Left cardiac atrium (tissue), 4 donors: Measurements from ENCODE around the gene ACOT12. TPM values are rescaled to one million over a fixed set of nuclear protein-coding genes. Genes with fewer than 3 reads are reported as not detected.
"Not testable (repeated sequence)": the region's sequence is repeated elsewhere in the genome, so short reads cannot be mapped to it uniquely, and the experiment has no call there.

Experiments
- ATAC-seq, 2 donors: fragments of 200-7000 bp; cut with Tn5 transposase; one replicate each; pipeline ENCODE4 v1.9.1; 2020; ENCODE audit warnings: mild to moderate bottlenecking in 2 of 2, moderate library complexity in 2 of 2
- DNase-seq: peaks from one replicate; pipeline ENCODE4 v3.0.0-alpha.2; 2020
- intact Hi-C, 2 donors: fragments of 100-400 bp; cut with DNase I; formaldehyde crosslinking; loops; one replicate each; pipeline versions ENCODE4 v1.14.1 to v1.15.1; 2022 to 2023
- long read RNA-seq: library from polyadenylated mRNA; unstranded; transcript quantifications from one replicate; pipeline ENCODE4 v2.0.0, GENCODE V29; 2021
- total RNA-seq, 2 donors: library from RNA; stranded (reverse); fragmentation: NEBNext Ultra II Directional; extraction: Animal tissue kit (Norgen Biotek cat#: 25700); gene quantifications; one replicate each; pipeline ENCODE4 v1.2.1, GENCODE V29; 2021
- donor health status: DM: no; HTN: yes; CAD: no.
- donor health status: DM: no; HTN: yes; CAD: no; lungs with severe emphysema.
- donor health status: DM: yes; HTN: yes; CAD: no.
- donor health status: Dilated cardiomyopathy.

Gene ACOT12
- not detected for total RNA-seq
- long read RNA-seq = 0 reads

DNA sequence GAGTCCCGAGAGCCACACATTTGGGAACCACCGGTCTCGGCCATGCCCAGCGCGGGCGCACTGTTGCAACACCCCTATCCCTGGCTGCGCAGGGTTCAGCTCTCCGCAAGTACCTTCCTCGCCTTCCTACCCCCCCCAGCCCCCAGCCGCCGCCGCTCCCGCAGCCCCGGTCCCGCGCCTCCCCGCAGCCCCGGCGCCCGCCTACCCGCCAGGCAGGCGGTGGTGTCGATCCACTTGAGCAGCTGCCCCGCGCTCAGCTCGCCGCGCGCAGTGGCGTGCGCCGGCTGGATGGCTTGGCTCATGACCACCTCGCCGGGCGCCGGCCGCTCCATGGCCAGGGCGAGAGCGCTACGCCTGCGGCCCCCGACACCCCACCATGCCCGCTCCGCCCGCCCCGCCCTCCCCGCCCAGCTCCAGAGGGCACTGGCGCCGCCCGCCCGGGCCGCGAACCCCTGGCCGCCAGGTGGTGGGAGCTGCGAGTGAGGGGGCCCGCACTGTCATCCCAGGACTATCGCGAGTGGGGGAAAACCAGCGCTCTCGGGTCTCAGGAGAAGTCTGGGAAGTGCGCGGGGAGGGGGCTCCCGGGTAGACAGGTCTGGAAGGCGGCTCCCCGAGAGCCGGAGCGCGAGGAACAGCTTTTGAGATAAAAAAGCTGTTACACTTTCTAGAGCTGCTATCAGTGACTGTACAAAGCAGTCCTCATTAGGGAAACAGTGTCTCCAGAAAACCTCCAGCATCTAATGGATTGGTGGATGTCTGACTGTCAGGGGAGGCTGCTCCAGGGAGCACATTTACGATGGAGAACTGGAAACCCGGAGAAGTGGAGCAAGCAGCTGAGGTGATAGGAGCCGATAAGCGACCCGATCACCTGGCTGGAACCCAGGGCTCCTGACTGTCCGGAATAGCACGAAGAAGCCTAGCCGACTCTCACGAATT is at the start of gene ACOT12:
Gene ACOT12, minus strand, starts transcription at position 352 of the 936 bp plus-strand sequence. Its CDS starts 20 bp downstream, at position 332.
- intact Hi-C loops = no loop called here
- ATAC-seq (peak; percentile 53 to 55), DNase-seq (peak; percentile 26)

DNA sequence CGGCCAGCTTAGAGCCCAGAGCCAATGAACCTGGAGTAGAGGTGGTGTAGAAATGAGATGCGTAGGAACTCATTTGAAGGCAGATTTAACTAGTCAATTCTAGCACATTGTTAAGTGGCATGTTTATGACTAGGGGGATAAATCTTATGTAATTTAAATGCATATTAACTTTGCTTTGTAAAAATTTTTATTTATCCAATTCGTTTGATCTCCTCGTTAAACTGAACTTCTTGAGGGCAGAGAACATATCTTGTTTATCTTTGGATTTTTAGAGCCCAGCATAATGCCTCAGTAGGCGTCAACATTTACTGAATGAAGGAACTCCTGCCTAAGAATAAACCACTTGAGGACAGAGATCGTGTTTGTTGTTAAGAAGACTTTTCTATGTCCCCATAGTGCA is 41.1 kb upstream of the ACOT12 start:
- intact Hi-C loops = no loop called here
- ATAC-seq = no peak

DNA sequence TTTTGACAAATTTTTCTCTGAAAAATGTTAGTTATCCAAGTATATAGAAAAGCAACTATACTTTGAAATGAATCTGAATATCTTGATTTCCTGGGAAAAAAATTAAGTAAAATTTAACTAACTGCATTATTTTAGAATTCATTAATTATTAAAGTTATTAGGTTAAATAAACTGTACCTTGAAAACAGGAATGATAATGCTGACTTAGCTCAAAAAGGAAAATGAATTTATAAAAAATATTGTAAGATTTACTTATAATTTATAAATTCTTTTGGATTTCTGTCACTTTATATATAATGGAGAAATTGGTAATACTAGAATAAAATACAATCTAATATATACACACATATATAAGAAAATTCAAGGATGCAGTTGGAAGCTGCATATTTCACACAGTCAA is 36.1 kb upstream of the ACOT12 start:
- DNase-seq (no peak), ATAC-seq (no peak)
- intact Hi-C loops = loop anchor here (5.0 to 10.0 kb wide), 3 partner anchors 322 to 735 kb away; partner anchors contain the start of gene SSBP2 (in 1 of the 2)

More for the DNA sequence above, 41.1 kb upstream of the ACOT12 start:
- DNase-seq = no peak

DNA sequence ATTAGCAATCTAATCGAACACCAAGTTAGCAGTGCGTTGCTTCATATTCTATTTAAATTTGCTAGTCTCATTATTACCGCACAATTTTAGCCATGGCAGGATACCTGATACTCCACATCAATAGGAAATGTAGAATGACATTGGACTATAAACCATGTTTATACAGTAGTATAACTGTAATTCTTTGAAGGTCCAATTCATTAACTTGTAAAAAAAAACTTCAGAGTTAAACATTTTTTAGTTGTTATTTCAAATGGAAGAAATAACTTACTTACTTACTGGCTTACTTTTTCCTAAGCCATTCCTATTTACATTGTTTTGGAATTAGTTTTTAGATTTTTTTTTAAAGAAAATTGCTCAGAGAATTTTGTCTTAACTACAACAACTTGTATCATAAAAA is 35.4 kb upstream of the ACOT12 start:
- intact Hi-C loops = loop anchor here (5.0 to 10.0 kb wide), 3 partner anchors 323 to 735 kb away; partner anchors contain the start of gene SSBP2 (in 1 of the 2)
- ATAC-seq (no peak), DNase-seq (no peak)

DNA sequence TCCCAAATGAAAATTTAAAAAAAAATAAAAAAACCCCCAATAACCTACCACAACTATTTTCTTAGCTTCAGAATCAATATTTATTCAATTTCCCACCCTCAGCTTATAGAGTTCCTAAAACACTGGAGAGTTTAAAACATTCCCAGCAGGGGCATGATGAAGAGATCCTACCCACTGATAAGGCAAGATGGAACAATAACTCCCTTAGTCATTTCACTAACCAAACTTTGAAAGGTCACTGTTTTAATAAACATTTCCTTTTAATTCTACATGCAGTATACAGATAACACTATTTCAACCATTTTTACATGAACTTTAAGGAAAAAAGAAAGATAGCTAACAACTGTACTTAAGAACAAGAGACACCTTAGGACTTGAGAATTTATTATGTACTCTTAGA is 34.9 kb upstream of the ACOT12 start:
- no peak for ATAC-seq
- DNase-seq = no peak
- intact Hi-C loops = loop anchor here (5.0 to 10.0 kb wide), 3 partner anchors 323 to 736 kb away; partner anchors contain the start of gene SSBP2 (in 1 of the 2)

DNA sequence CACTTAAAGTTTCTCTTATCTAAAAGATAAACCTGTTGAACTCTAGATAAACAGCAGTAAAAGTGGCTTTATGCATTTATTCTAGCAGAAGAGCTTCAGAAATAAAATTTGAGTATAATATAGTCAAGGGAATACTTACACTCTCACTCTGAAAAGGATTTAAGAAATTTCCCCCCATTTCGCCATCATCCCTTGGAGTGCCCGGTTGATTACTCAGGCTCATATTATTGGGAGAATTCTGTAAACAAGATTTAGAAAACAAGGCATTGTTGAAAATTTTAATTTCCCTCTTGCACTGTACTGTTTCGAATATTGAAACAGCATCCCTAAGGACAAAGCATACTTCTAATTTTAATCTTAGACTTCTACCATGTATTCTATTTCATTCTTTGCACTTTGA is 34.5 kb upstream of the ACOT12 start:
- DNase-seq (no peak), ATAC-seq (no peak)
- intact Hi-C loops = loop anchor here (5.0 to 10.0 kb wide), 3 partner anchors 324 to 736 kb away; partner anchors contain the start of gene SSBP2 (in 1 of the 2)

DNA sequence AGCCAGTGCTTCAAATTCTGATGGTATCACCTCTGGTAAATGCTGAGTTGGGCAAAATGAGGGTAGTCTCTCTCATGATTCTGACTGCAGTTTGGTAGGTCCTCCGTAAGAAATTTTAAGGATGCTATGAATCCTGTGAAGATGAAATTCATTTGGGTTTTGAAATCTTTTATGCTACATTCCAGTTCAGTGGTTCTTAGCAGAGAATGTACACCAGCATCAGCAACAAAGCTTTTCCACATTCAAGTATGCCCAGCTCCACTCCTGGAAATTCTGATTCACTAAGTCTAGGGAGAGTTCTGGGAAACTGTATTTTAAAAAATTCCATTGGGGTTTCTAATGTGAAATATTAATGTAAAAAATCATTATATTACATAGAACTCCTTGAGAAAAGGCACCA is 33.6 kb upstream of the ACOT12 start:
- ATAC-seq = no peak
- intact Hi-C loops = loop anchor here (2.0 to 10.0 kb wide), 4 partner anchors 325 to 797 kb away; partner anchors contain the start of gene SSBP2 (in 1 of the 2)

DNA sequence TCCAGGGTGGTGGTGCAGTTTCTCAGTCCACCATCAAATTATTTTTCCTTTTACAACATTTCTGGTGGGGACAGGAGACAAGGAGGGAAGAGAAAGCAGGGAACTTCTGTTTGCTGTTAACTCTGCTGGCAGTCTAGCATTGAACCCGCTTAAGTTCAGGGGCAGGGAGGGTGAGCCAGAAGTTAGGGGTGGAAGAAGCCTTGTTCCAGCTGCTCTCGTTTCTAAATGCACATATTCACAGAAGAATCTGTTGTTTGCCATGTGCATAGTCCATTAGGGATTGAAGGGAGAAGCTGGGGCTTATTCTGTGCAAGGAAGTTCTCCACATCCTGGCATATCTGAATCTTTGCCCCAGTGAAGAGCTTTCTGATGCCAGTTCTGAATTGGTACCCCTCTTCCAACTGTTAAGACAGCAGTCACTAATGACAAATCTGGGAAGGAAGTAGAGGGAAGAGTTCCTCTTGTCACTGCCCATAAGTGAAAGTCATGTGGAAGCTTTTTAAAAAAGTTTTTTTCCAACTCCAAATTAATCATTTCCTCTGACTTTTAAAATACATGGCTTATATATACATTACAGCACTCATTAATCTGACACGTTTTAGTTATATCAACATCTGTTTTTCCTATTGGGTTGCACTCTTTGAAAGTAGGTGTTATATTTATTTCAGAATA is 32.6 kb upstream of the ACOT12 start:
- no peak for ATAC-seq
- no peak for DNase-seq
- intact Hi-C loops = loop anchor here (2.0 to 10.0 kb wide), 4 partner anchors 326 to 798 kb away; partner anchors contain the start of gene SSBP2 (in 1 of the 2)

More for the DNA sequence above, 33.6 kb upstream of the ACOT12 start:
- DNase-seq = no peak

DNA sequence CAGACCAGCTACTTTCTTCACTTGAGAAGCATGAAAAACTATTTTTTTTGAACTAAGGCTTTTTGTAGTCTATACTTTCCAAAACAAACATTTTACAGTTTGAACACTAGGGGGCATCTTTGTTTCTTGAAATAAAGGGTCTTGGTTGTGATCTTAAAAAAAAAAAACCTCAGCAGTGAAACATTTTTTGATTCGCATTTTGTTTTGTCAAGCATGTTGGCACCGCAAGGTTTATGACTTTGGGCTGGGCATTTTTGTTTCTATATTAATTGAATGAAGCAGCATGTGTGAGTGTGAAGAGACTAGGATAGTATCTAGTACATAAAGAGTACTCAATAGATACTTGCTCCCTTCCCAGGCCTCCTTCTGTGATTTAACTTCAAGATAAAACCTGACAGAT is 31.6 kb upstream of the ACOT12 start:
- intact Hi-C loops = loop anchor here (1.0 to 10.0 kb wide), 4 partner anchors 327 to 741 kb away; partner anchors contain the start of gene SSBP2 (in 1 of the 2)
- DNase-seq = no peak
- ATAC-seq = peak; percentile 47 to 48

DNA sequence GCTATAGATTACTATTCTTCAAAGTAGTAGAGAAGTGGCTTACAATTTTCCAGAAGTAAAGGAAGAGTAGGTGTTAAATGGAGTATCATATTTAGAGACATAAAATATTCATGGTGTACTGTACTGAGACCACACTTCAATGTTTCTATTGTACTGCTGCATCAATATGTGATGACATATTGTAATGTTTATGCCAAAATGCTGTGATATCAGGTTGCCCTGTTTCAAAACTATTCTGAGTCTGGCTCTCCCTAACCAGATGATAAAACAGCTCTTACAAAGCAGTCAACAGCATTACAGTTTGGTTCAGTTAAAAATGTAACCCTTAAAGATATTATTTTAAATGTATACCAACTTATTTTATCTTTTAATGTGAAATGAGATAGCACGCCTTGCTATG is 30.8 kb upstream of the ACOT12 start:
- no peak for DNase-seq
- intact Hi-C loops = loop anchor here (1.0 to 10.0 kb wide), 4 partner anchors 328 to 742 kb away; partner anchors contain the start of gene SSBP2 (in 1 of the 2)
- no peak for ATAC-seq

DNA sequence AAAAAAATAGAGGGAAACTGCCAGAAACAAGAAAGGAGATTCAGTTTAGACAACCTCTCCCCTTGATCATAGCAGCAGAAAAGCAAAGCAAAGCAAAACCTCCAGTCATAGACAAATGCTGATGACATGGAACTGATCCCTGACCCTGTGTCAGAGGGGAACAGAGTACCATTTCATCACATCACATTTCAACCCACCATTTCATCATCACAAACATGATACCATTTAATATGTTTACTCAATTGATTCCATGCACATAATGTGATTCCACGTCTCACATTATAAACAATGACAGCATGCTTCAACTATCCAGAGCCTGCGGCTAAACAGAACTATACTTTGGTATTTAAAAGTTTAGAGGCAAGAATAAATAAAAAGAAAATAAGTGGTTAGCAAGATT is 28.7 kb upstream of the ACOT12 start:
- ATAC-seq = no peak
- DNase-seq = no peak
- intact Hi-C loops = loop anchor here (10.0 kb wide), 2 partner anchors 432 to 742 kb away; no protein-coding TSS in a partner anchor

DNA sequence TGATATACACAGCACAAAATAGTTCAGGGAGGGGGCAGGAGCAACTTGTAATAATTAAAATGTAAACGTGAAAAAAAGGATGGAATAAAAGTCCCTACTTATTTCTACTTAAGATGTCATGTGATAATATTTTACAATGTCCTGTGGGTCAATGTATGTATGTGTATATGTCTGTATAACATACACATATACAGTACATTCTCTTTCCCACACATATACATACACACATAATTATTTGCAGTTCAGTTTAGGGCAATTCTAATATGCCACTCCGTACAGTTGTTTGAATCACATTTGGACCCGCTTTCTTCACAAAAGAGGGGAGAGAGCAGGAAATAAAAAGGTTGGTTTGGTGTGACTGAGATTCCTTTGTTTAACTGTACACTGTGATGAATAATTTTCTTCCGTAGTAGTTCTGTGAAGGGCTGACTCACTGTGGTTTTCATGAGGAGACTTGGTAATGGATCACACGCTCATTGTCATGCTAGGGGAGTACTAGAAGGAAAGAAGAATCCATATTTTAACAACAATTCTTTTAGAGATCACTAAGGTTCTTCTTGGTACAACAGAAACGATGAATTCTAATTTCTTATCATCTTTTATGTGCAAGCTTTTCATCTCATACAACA is 26.2 kb upstream of the ACOT12 start:
- intact Hi-C loops = loop anchor here (10.0 kb wide), 2 partner anchors 435 to 745 kb away; no protein-coding TSS in a partner anchor

DNA sequence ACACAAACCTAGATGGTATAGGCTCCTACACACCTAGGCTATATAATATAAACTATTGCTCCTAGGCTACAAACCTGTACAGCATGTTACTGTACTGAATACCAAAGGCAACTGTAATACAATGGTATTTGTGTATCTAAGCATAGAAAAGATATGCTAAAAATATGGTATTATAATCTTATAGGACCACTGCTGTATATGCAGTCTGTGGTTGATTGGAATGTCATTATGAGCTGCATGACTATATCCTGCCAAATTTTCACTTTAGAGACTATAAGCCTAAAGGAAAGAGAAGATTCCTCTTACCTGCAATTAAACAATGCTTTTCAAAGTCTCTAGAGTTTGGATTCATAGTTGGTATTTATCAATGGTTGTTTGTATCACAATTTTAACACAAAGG is 24.7 kb upstream of the ACOT12 start:
- ATAC-seq = no peak
- no peak for DNase-seq
- intact Hi-C loops = no loop called here

More for the DNA sequence above, 26.2 kb upstream of the ACOT12 start:
- ATAC-seq (no peak), DNase-seq (no peak)

DNA sequence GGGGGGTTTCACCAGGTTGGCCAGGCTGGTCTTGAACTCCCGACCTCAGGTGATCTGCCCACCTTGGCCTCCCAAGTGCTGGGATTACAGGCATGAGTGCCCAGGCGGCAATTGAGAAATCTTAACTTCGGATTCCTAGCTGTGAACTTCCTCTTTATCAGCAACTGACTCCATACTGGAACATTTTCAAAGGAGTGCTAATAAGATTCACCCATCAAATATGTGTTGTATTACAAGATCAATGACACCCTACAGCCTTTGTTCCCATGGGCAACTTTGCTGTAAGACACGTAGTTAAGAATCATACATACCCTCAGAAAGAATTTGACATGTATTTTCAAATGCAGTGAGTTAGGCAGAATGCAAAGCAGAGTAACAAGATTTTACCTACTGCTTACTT is 23.1 kb upstream of the ACOT12 start:
- ATAC-seq (no peak), DNase-seq (no peak)
- intact Hi-C loops = no loop called here

DNA sequence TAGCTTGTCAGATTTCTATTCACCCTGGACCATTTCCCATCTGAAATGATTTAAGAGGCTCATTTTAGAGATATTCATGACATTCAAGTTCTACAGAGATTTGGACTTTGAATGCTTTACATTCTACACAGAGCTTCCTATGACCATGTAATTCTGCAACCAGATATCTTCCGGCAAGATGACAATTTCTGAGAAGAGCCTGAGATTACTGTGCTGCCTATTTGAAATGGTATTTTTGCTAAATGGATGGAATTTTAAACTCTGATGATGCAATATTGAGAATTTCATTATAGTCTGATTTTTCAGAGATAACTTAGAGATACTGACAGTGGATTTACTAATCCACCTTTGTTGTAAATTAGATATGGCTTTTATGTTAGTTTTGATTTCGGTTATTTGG is 16.0 kb upstream of the ACOT12 start:
- DNase-seq = no peak
- intact Hi-C loops = no loop called here
- no peak for ATAC-seq

DNA sequence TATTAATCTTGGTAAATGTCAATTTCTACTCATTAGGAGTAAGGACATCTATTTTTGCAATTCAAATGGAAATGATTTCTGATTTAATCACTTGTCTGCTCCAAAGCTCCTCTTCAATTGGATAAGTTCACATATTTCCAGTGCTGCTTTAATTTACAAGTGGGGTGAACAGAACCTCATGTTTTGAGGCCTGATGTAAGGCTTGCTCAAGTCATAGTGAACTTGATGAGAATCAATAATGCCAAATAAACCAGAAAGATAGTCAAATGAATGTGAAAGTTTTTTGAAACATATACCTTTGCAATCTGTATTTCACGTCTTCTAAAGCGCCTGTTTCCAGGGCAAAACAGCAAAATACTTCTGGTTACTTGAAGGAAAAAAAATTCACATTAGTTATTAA is 15.4 kb upstream of the ACOT12 start:
- no peak for DNase-seq
- ATAC-seq = no peak
- intact Hi-C loops = no loop called here

DNA sequence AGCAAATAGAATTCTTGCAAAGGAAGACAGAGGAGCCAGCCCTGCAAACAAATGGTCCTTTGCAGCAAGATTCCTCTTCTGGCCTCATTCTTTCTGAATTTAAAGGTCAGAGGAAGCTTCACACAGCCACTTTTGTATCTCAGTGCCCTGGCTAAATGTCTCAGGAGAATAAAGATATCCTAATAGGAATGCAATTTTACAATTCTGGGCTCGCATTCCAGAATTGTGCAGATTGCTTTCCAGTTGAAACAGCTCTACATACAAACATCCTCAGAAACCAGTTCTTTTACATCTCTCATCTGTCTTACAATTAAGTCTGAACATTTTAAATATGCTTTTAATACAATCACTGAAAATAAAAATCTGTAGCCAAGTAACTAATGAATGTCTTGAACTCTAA is 14.6 kb upstream of the ACOT12 start:
- DNase-seq (no peak), ATAC-seq (no peak)
- intact Hi-C loops = no loop called here

DNA sequence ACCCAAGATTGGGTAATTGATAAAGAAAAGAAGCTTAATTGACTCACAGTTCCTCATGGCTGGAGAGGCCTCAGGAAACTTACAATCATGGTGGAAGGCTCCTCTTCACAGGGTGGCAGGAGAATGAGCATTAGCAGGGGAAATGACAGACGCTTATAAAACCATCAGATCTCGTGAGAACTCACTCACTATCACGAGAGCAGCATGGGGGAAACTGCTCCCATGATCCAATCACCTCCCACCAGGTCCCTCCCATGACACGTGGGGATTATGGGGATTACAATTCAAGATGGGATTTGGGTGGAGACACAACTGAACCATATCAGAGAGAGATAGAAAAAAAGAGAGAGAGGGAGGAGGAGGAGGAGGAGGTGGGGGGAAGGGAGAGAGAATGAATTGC is 13.9 kb upstream of the ACOT12 start:
- ATAC-seq, intact Hi-C loops, DNase-seq: not testable (repeated sequence)
